CD4-positive, alpha-beta memory T cell (primary cell): ENCODE measurements around the gene UBTD2. TPM values are rescaled to one million over a fixed set of nuclear protein-coding genes. Genes with fewer than 3 reads are reported as not detected.

Experiments
- CTCF ChIA-PET: fragments of 350-600 bp; sonication (Branson Sonifier 250); formaldehyde crosslinking; loops from one replicate; lab custom pipeline; 2021; ENCODE audit warnings: inconsistent platforms; ENCODE audit not compliant: partially characterized antibody; lab: Charles Lee
- POLR2A ChIA-PET: fragments of 350-600 bp; sonication (Branson Sonifier 250); formaldehyde crosslinking; loops from one replicate; lab custom pipeline; 2021; ENCODE audit not compliant: partially characterized antibody; lab: Charles Lee
- DNase-seq, 5 donors: peaks; one replicate each; pipeline versions ENCODE4 v3.0.0 to v3.0.0-alpha.2; 2020 to 2022; ENCODE audit warnings: mixed read lengths in 1 of 5
- H3K27ac ChIP-seq: one replicate; pipeline ENCODE4 v1.7.0; 2013; ENCODE audit warnings: low read depth, low read length
- H3K27me3 ChIP-seq: 2 replicates; pipeline ENCODE4 v1.7.0; 2013; ENCODE audit warnings: mild to moderate bottlenecking, low read length, moderate library complexity; ENCODE audit not compliant: insufficient read depth
- H3K36me3 ChIP-seq: 2 replicates; pipeline ENCODE4 v1.7.0; 2013; ENCODE audit warnings: mild to moderate bottlenecking, low read length, moderate library complexity; ENCODE audit not compliant: insufficient read depth
- H3K4me1 ChIP-seq: 2 replicates; pipeline ENCODE4 v1.7.0; 2013; ENCODE audit warnings: mild to moderate bottlenecking, low read length, moderate library complexity; ENCODE audit not compliant: insufficient read depth
- H3K4me3 ChIP-seq, 2 donors: one replicate each; pipeline ENCODE4 v1.7.0; 2013; ENCODE audit warnings: low read length in 2 of 2, mild to moderate bottlenecking in 1 of 2
- H3K9me3 ChIP-seq, 2 donors: one replicate each; pipeline ENCODE4 v1.7.0; 2013; ENCODE audit warnings: low read length in 2 of 2, control low read depth in 1 of 2; ENCODE audit not compliant: control insufficient read depth in 1 of 2
- H3K27ac Mint-ChIP-seq, 7 donors: one replicate each; pipeline ENCODE4 v1.8.0; 2020 to 2021; ENCODE audit warnings: mixed read lengths in 7 of 7, mild to moderate bottlenecking in 6 of 7, inconsistent platforms in 3 of 7, moderate library complexity in 3 of 7
- H3K27me3 Mint-ChIP-seq, 2 donors: one replicate each; pipeline ENCODE4 v1.8.0; 2020 to 2021; ENCODE audit warnings: mixed read lengths in 2 of 2
- H3K36me3 Mint-ChIP-seq, 2 donors: one replicate each; pipeline ENCODE4 v1.8.0; 2020 to 2021; ENCODE audit warnings: mixed read lengths in 2 of 2, inconsistent platforms in 1 of 2, mild to moderate bottlenecking in 1 of 2
- H3K4me1 Mint-ChIP-seq, 4 donors: one replicate each; pipeline ENCODE4 v1.8.0; 2020 to 2021; ENCODE audit warnings: mixed read lengths in 4 of 4, mild to moderate bottlenecking in 1 of 4
- H3K4me3 Mint-ChIP-seq, 8 donors: one replicate each; pipeline ENCODE4 v1.8.0; 2020 to 2021; ENCODE audit warnings: mixed read lengths in 8 of 8, mild to moderate bottlenecking in 7 of 8, moderate library complexity in 6 of 8, inconsistent platforms in 3 of 8
- H3K9me3 Mint-ChIP-seq, 8 donors: one replicate each; pipeline ENCODE4 v1.8.0; 2020 to 2021; ENCODE audit warnings: mixed read lengths in 8 of 8, mild to moderate bottlenecking in 5 of 8, inconsistent platforms in 3 of 8, moderate library complexity in 1 of 8
- intact Hi-C: fragments of 100-400 bp; cut with micrococcal nuclease; formaldehyde crosslinking; loops from one replicate; pipeline ENCODE4 v1.15.1; 2023
- polyA plus RNA-seq, 2 donors: library from polyadenylated mRNA; unstranded; fragments of 300-500 nt; fragmentation: Illumina TruSeq; gene quantifications; one replicate each; pipeline ENCODE4 v1.2.3, GENCODE V29; 2021
- total RNA-seq, 2 experiments: library from RNA; stranded (reverse); gene quantifications; one replicate each; pipeline ENCODE4 v1.2.3, GENCODE V29; 2021

The UBTD2 gene
- total and polyA plus RNA-seq, 4 experiments from 2014 or later, result 2.2 to 6.3 (median 6.0) TPM

GRCh38 chr5:172188033-172188892, 95.3 kb downstream of the UBTD2 start, which contains the start of gene STK10:
TSS of gene STK10 (minus strand) at chr5:172188224. CDS start at chr5:172188042, 182 bp downstream.
- no peaks in the 10 kb centered on the region for H3K27me3 Mint-ChIP-seq
- intact Hi-C loops, result loop anchor here (1.0 to 5.0 kb wide), 10 partner anchors 13 to 801 kb away; partner anchors contain the start of genes DUSP1, FBXW11 and NPM1
- H3K36me3 ChIP-seq, result no peaks in the 10 kb centered on the region
- peak within 1 kb of the TSS; percentile 94 to 96 for H3K4me3 ChIP-seq
- H3K27ac ChIP-seq, result peak within 1 kb of the TSS; percentile 94
- H3K4me1 Mint-ChIP-seq, result peaks cover 8 to 46% (median 21%) of the 10 kb centered on the region in 4 donors
- CTCF ChIA-PET, result interaction anchor here (0.6 to 14.7 kb wide), 43 partner anchors 9 to 282 kb away, joined by 3 to 429 read pairs (median 6); partner anchors contain the start of genes FBXW11 and UBTD2
- peaks cover 25% of the 10 kb centered on the region for H3K4me1 ChIP-seq
- peak within 1 kb of the TSS; percentile 98 to 100 (median 99) for H3K4me3 Mint-ChIP-seq
- DNase-seq, result peak; percentile 89 to 92 (median 92)
- no peaks in the 10 kb centered on the region for H3K9me3 ChIP-seq
- no peaks in the 10 kb centered on the region for H3K27me3 ChIP-seq
- peak within 1 kb of the TSS; percentile 97 to 100 (median 99) for H3K27ac Mint-ChIP-seq
- H3K36me3 Mint-ChIP-seq, result peaks cover 11 to 41% of the 10 kb centered on the region in 2 donors
- no peaks in the 10 kb centered on the region for H3K9me3 Mint-ChIP-seq
- POLR2A ChIA-PET, result interaction anchor here (0.7 to 18.6 kb wide), 23 partner anchors 13 to 1067 kb away, joined by 3 to 878 read pairs (median 6); partner anchors contain the start of genes FBXW11 and UBTD2

DNA sequence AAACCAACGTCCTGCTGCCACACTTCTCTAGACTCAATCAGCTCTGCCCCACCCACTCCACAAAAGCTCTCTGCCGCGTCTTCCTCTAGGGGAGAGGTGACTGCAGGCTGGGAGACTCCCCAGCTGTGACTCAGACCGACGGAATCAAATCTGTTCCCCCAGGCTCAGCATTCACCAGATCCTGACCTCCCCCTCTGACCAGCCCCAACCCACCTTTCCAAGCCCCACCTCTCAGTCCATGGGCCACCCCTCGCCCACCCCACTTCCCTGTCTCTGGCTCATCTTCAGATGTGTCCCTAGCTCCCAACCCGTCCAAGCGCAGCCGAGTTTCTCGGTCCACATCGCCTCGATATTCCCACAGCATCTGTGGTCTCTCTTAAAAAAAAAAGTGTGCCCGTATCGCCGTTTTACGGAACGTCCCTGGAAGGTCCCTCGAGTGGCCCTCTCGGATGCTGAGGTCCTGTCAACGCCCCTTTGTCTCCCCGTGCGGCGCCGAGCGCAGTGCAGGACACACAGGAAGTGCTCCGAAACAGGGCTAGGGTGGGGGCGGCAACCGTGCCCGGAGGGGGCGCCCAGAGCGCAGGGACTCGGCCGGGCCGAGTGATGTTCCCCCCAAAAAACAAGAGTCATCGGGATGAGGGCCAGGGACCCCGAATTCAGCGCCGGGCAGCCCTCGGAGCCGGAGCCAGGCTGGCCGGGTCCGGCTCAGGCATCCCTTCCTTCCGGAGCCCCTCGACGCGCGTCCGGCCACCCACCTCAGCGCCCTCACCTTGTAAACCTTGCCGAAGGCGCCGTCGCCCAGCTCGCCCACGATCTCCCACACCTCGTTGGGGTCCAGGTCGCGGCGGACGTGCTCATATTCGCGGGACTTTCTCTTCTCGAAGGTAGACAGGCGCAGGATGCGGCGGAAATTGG, 96.2 kb downstream of the UBTD2 start:
- H3K27ac ChIP-seq, result peak overlapping the region; percentile 94
- H3K27ac Mint-ChIP-seq, result peak overlapping the region; percentile 97 to 100 (median 99)
- H3K36me3 Mint-ChIP-seq, result peaks cover 15 to 45% of the 10 kb centered on the region in 2 donors
- no peaks in the 10 kb centered on the region for H3K9me3 ChIP-seq
- peaks cover 34% of the 10 kb centered on the region for H3K4me1 ChIP-seq
- no peaks in the 10 kb centered on the region for H3K27me3 Mint-ChIP-seq
- ChIA-PET POLR2A (interaction anchor here (0.7 to 18.6 kb wide), 25 partner anchors 12 to 800 kb away, joined by 3 to 878 read pairs (median 7); partner anchors contain the start of genes DUSP1, FBXW11, NPM1 and UBTD2), CTCF (interaction anchor here (0.6 to 14.7 kb wide), 21 partner anchors 8 to 276 kb away, joined by 3 to 429 read pairs (median 12); partner anchors contain the start of genes FBXW11 and UBTD2)
- intact Hi-C loops, result loop anchor here (1.0 to 5.0 kb wide), 12 partner anchors 8 to 800 kb away; partner anchors contain the start of genes DUSP1, FBXW11 and NPM1
- no peaks in the 10 kb centered on the region for H3K9me3 Mint-ChIP-seq
- DNase-seq, result peak; percentile 65 to 93 (median 69)
- peak overlapping the region; percentile 98 to 100 (median 99) for H3K4me3 Mint-ChIP-seq
- peak overlapping the region; percentile 94 to 96 for H3K4me3 ChIP-seq
- H3K36me3 ChIP-seq, result no peaks in the 10 kb centered on the region
- peaks cover 12 to 55% (median 27%) of the 10 kb centered on the region in 4 donors for H3K4me1 Mint-ChIP-seq
- H3K27me3 ChIP-seq, result no peaks in the 10 kb centered on the region

- Histone ChIP-seq H3K27ac (peak overlapping the region; percentile 94), H3K36me3 (no peaks in the 10 kb centered on the region), H3K9me3 (no peaks in the 10 kb centered on the region), H3K4me3 (peak overlapping the region; percentile 94 to 96), H3K27me3 (no peaks in the 10 kb centered on the region), H3K4me1 (peaks cover 45% of the 10 kb centered on the region)
- Mint-ChIP-seq H3K4me1 (peaks cover 12 to 64% (median 30%) of the 10 kb centered on the region in 4 donors), H3K9me3 (no peaks in the 10 kb centered on the region), H3K27ac (peak overlapping the region; percentile 97 to 100 (median 99)), H3K36me3 (peaks cover 15 to 50% of the 10 kb centered on the region in 2 donors), H3K27me3 (no peaks in the 10 kb centered on the region), H3K4me3 (peak overlapping the region; percentile 98 to 100 (median 99))
- peak in 1 of 5 donors; percentile 46 for DNase-seq
- ChIA-PET CTCF (interaction anchor here (1.0 to 14.7 kb wide), 12 partner anchors 8 to 275 kb away, joined by 3 to 429 read pairs (median 6); partner anchors contain the start of gene UBTD2), POLR2A (interaction anchor here (0.7 to 18.6 kb wide), 21 partner anchors 11 to 799 kb away, joined by 3 to 878 read pairs (median 7); partner anchors contain the start of genes DUSP1, FBXW11, NPM1 and UBTD2)
- intact Hi-C loops, result loop anchor here (2.0 to 5.0 kb wide), 3 partner anchors 35 to 799 kb away; partner anchors contain the start of genes DUSP1 and NPM1
These were observed 97.4 kb downstream of the UBTD2 start for GRCh38 chr5:172186114-172186695.

GRCh38 chr5:172185096-172185461, 98.5 kb downstream of the UBTD2 start:
- Mint-ChIP-seq H3K4me3 (peak overlapping the region; percentile 98 to 100 (median 99)), H3K27me3 (no peaks in the 10 kb centered on the region), H3K36me3 (peaks cover 20 to 55% of the 10 kb centered on the region in 2 donors), H3K4me1 (peaks cover 18 to 75% (median 39%) of the 10 kb centered on the region in 4 donors), H3K9me3 (no peaks in the 10 kb centered on the region), H3K27ac (peak overlapping the region; percentile 97 to 100 (median 99))
- Histone ChIP-seq H3K36me3 (no peaks in the 10 kb centered on the region), H3K9me3 (no peaks in the 10 kb centered on the region), H3K27me3 (no peaks in the 10 kb centered on the region), H3K4me3 (peak overlapping the region; percentile 94 to 96), H3K4me1 (peaks cover 57% of the 10 kb centered on the region), H3K27ac (peak overlapping the region; percentile 94)
- intact Hi-C loops, result loop anchor here (5.0 kb wide), 2 partner anchors 587 to 798 kb away; partner anchors contain the start of genes DUSP1 and NPM1
- POLR2A ChIA-PET, result interaction anchor here (0.9 to 18.6 kb wide), 9 partner anchors 10 to 586 kb away, joined by 4 to 878 read pairs (median 25); partner anchors contain the start of gene FBXW11
- CTCF ChIA-PET, result interaction anchor here (1.3 to 14.7 kb wide), 6 partner anchors 19 to 83 kb away, joined by 3 to 429 read pairs (median 106); no protein-coding TSS in a partner anchor
- peak; percentile 38 to 67 (median 45) for DNase-seq

DNA sequence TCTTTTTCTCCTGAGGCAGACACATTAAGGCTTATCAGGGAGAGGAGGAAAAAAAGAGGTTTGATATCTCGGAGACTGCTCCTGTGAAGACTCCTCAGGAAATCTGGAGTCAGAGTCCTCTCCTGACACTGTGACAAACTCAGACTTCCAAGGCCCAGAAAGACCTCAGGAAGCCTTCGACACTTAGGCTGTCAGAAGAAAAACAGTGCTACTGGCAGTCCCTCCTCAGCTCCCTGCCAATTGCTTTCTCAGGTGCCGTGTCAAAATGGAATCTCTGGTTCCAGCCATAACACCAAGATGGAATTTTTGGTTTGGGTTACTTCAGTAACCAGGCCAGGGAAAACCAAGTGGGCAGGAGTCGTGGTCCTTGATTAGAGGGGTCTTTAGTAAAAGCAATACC, 99.7 kb downstream of the UBTD2 start:
- H3K4me1 ChIP-seq, result peaks cover 69% of the 10 kb centered on the region
- H3K36me3 ChIP-seq, result no peaks in the 10 kb centered on the region
- ChIA-PET CTCF (interaction anchor here (1.1 to 14.7 kb wide), 4 partner anchors 18 to 177 kb away, joined by 4 to 429 read pairs (median 130); no protein-coding TSS in a partner anchor), POLR2A (interaction anchor here (1.0 to 18.6 kb wide), 8 partner anchors 9 to 588 kb away, joined by 4 to 878 read pairs (median 6); partner anchors contain the start of gene FBXW11)
- Mint-ChIP-seq H3K4me3 (peak overlapping the region; percentile 98 to 100 (median 99)), H3K9me3 (no peaks in the 10 kb centered on the region), H3K27me3 (no peaks in the 10 kb centered on the region), H3K27ac (peak overlapping the region; percentile 97 to 100 (median 99)), H3K36me3 (peaks cover 20 to 66% of the 10 kb centered on the region in 2 donors), H3K4me1 (peaks cover 25 to 87% (median 49%) of the 10 kb centered on the region in 4 donors)
- intact Hi-C loops, result no loop called here
- H3K9me3 ChIP-seq, result no peaks in the 10 kb centered on the region
- H3K4me3 ChIP-seq, result peak overlapping the region in 1 of 2 donors; percentile 23
- DNase-seq, result no peak
- no peaks in the 10 kb centered on the region for H3K27me3 ChIP-seq
- H3K27ac ChIP-seq, result peak overlapping the region; percentile 94
